DLD1 (cell line): ENCODE data around the gene GNL1.

ENCODE experiments used
- in situ Hi-C: cut with HindIII; loops from 2 replicates; pipeline ENCODE4 v1.10.0; 2017; ENCODE audit warnings: low sequenced_read_pairs

GNL1 gene

GRCh38 chr6:30570263-30570662 lies 14.0 kb upstream of the GNL1 start:
- in situ Hi-C loops = no loop called here

DNA sequence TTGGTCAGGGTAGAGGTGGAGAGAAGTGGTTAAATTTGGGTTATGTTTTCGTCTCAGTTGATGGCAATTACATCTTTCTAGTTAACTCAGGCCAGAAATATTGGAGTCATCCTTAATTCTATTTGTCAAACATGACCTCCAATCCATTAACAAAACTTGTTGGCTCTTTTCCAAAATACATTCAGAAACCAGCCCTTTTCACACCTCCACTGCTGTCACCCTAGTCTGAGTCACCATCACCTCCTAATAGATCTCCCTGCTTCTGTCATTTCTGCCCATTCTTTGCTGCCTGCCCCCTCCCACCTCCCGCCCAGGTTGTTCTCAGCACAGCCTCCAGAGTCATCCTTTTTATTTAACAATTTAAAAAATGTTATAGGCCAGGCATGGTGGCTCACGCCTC lies 12.0 kb upstream of the GNL1 start:
- in situ Hi-C loops = no loop called here

DNA sequence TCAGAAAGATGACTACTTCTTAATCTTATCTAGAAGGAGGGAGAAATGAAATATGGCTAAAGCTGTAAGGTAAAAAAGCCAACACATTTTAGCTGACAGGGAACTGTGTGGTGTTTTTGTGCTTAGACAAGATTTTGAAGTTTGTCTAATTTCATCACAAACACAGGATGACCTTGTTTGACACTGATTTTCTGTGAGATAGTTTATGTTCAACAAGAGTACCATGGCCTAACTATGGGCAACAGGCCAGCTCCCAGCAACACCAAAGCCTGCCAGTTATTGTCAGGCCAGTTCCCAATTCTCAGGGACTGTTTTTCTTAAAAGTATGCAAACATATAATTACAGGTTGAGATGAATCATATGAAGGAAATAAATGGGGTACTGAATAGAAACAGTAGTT lies 9.5 kb upstream of the GNL1 start:
- in situ Hi-C loops = no loop called here

- in situ Hi-C loops = no loop called here
These were observed 7.8 kb upstream of the GNL1 start for GRCh38 chr6:30564114-30564513.

DNA sequence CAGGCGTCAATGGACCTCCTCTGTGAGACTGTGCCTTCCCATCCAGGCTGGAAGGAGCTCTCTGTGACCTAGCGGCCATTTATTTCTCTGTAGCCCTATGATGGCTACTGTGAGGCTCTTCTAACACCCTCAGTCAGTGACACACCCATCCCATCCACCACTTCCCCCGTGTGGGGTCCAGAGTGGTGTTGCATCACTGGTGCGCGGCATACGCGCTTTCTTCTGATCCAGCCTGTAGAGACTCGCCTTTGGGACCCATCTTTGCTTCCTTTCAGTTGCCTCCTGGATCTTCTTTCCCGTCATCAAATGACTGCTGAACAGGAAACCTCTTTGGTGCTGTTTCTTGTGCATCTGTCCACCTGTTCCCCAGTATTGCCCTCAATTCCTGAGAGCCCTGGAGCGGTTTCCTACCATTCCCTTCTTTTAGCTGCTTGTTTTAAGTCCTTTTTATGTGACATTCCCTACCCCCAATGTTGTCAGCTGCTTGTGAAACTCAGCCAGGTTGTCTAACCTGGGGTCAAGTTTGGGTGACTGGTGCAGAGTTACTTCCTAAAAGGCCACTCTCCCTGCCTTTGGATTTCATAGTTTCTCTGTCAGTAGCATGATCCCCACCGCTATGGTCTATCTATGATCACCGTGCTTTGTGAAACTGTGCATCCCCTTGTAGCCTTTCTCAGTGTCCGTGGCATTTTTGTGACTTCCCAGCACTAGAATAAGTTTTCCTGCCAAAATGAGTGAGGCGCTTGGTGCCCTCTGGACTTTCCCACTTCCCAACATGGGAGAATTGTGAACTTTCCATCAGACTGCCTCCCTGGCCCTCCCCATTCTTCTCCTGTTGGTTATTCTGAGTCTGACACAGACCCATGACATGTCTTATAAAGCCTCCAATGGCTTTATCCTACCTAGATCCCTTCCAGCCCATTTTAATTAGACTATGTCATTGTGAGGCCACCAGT lies 6.5 kb upstream of the GNL1 start:
- in situ Hi-C loops = no loop called here

DNA sequence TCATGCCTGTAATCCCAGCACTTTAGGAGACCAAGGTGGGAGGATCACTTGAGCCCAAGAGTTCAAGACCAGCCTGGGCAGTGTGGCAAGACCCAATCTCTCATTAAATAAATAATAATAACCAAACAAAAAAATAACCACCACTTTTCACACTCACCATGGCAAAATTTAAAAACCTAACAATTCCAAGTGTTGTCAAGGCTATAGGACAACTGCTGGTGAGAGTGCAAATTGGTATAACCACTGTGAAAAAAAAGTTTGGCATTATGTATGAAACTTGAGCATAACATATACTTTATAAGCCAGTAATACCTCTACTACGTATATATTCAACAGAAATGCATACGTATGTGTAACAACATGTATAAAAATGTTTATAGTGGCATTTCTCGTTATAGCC lies 4.6 kb upstream of the GNL1 start:
- in situ Hi-C loops = no loop called here

DNA sequence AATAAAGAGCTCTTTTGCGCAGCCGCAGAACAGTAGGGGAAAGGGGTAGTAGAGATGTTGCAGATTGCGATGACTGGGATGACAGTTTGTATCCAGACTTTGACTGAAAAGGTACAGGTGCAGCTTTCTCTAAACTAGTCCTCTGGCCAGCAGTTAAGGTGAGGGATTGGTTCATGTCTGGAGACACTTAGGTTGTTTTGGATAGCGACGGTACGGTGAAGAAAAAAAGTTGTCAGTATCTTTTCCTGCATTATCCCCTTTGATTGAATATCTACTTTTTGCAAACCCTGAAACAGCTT lies 1.3 kb upstream of the GNL1 start:
- in situ Hi-C loops = no loop called here

DNA sequence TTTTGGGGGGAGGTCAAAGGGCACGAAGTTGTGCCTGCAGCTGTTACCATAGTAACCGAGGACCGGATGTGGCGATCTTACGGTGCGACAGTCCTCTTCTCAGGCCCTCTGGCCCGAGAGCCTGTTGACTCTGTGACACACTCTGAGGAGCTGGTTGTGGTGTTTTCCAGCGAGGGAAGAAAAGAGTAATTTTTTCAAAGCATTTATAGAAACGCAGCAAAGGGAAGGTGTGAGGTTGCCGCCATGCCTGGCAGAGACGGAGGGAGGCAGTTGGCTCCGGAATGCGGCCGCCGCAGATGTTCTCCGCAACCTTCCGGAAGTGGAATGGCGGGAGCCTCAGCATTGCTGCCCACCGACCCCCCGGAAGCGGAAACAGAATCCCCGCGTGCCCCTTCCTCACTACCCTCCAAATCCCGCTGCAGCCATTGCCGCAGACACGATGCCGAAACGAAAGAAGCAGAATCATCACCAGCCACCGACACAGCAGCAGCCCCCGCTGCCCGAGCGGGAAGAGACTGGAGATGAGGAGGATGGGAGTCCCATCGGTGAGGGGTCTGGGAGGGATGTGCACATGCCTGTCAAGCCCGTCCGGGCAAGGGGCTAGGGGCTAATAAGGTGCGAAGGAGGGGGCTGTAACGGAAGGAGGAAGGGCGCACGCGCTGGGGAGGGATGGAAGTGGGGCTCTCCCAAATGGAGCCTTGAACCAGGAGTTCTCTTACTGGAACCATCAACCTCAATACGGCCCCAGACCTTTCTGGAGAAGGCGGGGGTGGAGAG lies 805 bp upstream of the GNL1 start, which contains the start of gene PRR3:
TSS of gene PRR3 (plus strand) at position 390 of the 777 bp plus-strand sequence. CDS start at position 440, 50 bp downstream.
- in situ Hi-C loops = no loop called here

GRCh38 chr6:30555816-30556065 lies 548 bp downstream of the GNL1 start:
- in situ Hi-C loops = no loop called here

GRCh38 chr6:30554962-30555815 lies 1.1 kb downstream of the GNL1 start:
- in situ Hi-C loops = no loop called here

DNA sequence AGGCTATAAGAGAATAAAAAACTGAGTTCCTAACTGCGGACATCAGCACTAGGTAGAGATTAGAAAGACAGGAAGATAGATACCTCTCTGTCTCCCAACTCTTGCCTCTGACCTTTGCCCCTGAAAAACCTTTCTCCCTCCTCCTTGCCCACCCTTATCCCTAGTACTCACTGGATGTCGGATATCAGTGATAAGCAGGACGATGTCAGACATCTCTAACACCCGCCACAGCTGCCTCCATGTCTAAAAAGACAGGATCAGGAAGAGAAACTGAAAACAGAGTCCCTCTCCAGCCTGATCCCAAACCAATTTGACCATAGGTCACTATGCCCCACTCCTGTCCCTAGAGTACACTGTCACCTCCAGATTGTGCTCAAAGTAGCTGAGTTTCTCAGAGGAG lies 1.9 kb downstream of the GNL1 start:
- in situ Hi-C loops = no loop called here

GRCh38 chr6:30548375-30548774 lies 7.9 kb downstream of the GNL1 start:
- in situ Hi-C loops = loop anchor here (10.0 kb wide), 1 partner anchor 84 kb away; no protein-coding TSS in a partner anchor

DNA sequence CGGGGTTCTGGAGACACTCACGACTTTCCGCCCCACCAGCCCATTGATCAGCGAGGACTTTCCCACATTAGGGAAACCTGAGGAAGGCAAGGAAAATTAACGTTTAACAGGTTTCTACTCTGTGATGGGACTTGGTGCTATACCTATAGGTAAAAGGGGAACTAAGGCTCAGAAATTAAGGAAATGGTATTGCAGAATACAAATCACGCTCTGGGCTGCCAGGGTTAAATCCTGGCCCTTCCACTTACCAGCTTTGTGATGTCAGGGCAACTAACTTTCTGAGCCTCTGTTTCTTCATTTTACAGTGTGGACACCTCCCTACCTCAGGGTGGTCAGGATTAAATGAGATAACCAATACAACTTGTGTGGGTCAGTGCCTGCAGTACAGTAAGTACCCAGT lies 8.8 kb downstream of the GNL1 start:
- in situ Hi-C loops = loop anchor here (10.0 kb wide), 1 partner anchor 83 kb away; no protein-coding TSS in a partner anchor

DNA sequence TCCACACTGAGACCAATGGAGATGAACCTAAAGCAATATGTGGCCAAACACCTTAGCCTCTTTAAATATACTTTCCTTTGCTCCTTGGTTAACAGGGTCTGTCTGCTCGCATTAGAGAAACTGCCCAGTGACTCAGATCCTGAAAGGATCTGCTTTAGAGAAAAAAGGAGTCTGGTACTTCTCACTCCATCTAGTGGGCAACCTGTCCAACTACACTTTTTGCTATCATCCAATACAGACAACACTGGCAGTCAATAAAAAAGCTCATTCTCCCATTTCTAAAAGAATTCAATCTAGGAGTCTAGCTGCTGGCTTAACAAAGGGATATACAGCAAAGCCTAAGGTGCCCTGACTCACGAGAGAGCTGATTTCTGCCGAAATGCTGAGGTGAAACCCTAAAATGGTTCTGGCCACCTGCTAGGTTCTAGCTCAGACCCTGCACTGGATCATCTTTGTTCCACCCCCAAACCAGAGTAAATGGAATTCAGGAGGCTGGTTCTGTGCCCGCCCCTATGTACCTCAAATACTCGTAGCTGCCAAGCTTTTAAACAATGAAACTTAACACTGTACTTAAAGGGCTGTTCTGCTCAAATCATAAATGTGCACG lies 11.5 kb downstream of the GNL1 start:
- in situ Hi-C loops = loop anchor here (5.0 to 10.0 kb wide), 2 partner anchors 42 to 80 kb away; no protein-coding TSS in a partner anchor

GRCh38 chr6:30543821-30544220 lies 12.5 kb downstream of the GNL1 start:
- in situ Hi-C loops = loop anchor here (5.0 to 10.0 kb wide), 2 partner anchors 42 to 79 kb away; no protein-coding TSS in a partner anchor

GRCh38 chr6:30542915-30543314 lies 13.4 kb downstream of the GNL1 start:
- in situ Hi-C loops = loop anchor here (5.0 to 10.0 kb wide), 2 partner anchors 41 to 78 kb away; no protein-coding TSS in a partner anchor

GRCh38 chr6:30542404-30542725 lies 13.9 kb downstream of the GNL1 start:
- in situ Hi-C loops = loop anchor here (5.0 to 10.0 kb wide), 2 partner anchors 40 to 78 kb away; no protein-coding TSS in a partner anchor

GRCh38 chr6:30541515-30542403 lies 14.5 kb downstream of the GNL1 start:
- in situ Hi-C loops = loop anchor here (5.0 to 10.0 kb wide), 2 partner anchors 39 to 77 kb away; no protein-coding TSS in a partner anchor

- in situ Hi-C loops = no loop called here
These were observed 18.4 kb downstream of the GNL1 start for GRCh38 chr6:30537931-30538330.
